HG02642 (cell line): ENCODE results near the gene SPTSSA.
"Not testable (repeated sequence)": the region's sequence is repeated elsewhere in the genome, so short reads cannot be mapped to it uniquely, and the experiment has no call there.

Experiments
- ATAC-seq: cut with Tn5 transposase; IDR thresholded peaks from one replicate; pipeline ENCODE4 v1.9.1; 2021; ENCODE audit warnings: mild to moderate bottlenecking; ENCODE audit not compliant: unreplicated experiment, poor library complexity

SPTSSA gene, protein sequence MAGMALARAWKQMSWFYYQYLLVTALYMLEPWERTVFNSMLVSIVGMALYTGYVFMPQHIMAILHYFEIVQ

DNA sequence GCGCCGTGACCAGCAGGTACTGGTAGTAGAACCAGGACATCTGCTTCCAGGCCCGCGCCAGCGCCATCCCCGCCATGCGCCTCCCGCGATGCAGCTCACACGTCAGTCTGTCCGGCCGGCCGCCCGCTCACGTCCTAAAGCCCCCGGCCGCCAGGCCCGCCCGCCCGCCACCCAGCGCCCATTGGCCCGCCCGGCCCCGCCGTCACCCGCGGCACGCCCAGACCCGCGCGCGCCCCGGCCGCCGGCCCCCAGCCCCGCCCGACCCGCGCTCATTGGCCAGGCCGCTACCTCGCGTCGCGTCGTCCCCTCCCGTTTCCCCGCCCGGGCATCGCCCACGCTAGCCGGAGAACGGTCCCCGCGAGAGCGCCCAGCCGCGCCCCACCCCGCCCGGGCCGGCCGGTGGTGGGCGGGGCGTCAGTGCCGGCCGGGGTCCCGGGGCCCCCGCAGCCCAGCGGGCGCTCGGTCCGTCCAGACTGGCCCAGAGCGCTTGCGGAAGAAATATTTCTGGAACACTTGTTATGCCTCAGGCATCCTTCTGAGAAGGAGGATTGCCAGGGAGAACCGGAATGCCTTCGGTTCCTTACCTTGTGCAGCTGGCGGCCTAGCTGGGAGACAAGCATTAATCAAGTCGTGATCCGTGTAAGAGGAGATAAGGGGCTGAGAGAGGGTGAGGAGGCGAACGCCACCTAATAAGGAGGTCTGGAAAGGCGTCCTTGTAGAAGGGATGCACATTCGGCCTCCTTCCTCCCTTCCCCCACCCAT, at the start of gene SPTSSA:
TSS of gene SPTSSA (minus strand) at position 109 of the 762 bp plus-strand sequence. CDS start at position 76, 33 bp downstream.
- peak; percentile 91 for ATAC-seq

- ATAC-seq, result no peak
These were observed 45.8 kb upstream of the SPTSSA start for GRCh38 chr14:34507884-34508283.

GRCh38 chr14:34507459-34507858, 45.4 kb upstream of the SPTSSA start:
- ATAC-seq, result no peak

GRCh38 chr14:34505124-34505491, 43.1 kb upstream of the SPTSSA start:
- not testable (repeated sequence) for ATAC-seq

- not testable (repeated sequence) for ATAC-seq
These were observed 42.0 kb upstream of the SPTSSA start for GRCh38 chr14:34504027-34504426.

- no peak for ATAC-seq
These were observed 40.6 kb upstream of the SPTSSA start for GRCh38 chr14:34502545-34503225.

GRCh38 chr14:34502001-34502400, 40.0 kb upstream of the SPTSSA start:
- ATAC-seq, result no peak

- no peak for ATAC-seq
These were observed 39.1 kb upstream of the SPTSSA start for GRCh38 chr14:34501004-34501580.

GRCh38 chr14:34498684-34499412, 36.8 kb upstream of the SPTSSA start:
- ATAC-seq, result no peak

DNA sequence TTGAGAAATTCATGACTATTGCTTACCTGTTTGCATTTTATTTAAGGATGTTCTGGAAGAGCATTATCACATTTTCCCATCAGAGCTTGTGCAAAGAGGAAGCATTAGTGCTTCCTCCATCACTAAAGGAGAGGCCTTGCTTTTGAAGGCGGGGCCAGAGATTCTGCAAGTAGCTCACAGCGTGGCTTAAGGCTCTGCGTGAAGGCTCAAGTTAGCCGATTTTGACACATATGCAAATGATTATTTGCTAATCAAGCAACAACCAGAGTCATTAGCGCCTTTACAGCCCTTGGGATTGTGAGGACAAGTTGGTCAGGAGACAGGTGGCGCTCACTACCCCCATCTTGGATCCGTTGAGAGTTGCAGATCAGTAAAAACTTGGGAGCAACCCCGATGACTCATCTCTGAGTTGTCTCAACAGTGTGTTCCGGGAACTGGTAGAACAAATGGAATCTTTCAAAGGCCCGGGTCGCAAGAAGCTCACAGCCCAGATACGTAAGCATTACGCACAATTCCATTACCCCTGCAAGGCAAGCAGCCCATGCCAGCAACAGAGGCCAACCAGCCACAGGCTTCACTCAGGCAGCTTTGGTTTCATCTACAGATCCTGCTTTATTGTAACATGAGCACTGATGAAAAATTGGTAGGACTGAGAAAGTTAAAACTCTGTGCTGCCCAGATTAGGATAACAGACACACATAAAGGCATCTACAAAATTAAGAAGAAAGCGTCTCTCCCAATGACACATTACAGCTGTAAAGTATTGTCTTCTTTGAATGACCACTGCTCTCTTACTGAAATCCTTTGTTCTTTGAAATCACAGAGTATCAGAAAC, 34.9 kb upstream of the SPTSSA start:
- ATAC-seq, result no peak

GRCh38 chr14:34496007-34496678, 34.1 kb upstream of the SPTSSA start:
- no peak for ATAC-seq

- ATAC-seq, result no peak
These were observed 27.3 kb upstream of the SPTSSA start for GRCh38 chr14:34489324-34489723.

DNA sequence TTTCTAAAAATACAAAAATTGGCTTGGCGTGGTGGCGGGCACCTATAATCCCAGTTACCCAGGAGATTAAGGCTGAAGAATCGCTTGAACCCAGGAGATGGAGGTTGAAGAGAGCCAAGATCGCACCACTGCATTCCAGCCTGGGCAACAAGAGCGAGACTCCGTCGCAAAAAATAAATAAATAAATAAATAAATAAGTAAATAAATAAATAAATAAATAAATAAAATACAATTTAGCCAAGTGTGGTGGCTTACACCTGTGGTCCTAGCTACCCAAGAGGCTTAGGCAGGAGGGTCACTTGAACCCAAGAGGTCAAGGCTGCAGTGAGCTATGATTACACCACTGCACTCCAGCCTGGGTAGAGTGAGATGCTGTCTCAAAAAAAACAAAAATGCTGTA, 26.5 kb upstream of the SPTSSA start:
- no peak for ATAC-seq

- ATAC-seq, result no peak
These were observed 22.7 kb upstream of the SPTSSA start for GRCh38 chr14:34484726-34485125.

GRCh38 chr14:34482463-34482862, 20.4 kb upstream of the SPTSSA start:
- no peak for ATAC-seq

- no peak for ATAC-seq
These were observed 17.7 kb upstream of the SPTSSA start for GRCh38 chr14:34479694-34480093.

- no peak for ATAC-seq
These were observed 16.2 kb upstream of the SPTSSA start for GRCh38 chr14:34478261-34478660.

- ATAC-seq, result not testable (repeated sequence)
These were observed 14.0 kb upstream of the SPTSSA start for GRCh38 chr14:34476036-34476435.

DNA sequence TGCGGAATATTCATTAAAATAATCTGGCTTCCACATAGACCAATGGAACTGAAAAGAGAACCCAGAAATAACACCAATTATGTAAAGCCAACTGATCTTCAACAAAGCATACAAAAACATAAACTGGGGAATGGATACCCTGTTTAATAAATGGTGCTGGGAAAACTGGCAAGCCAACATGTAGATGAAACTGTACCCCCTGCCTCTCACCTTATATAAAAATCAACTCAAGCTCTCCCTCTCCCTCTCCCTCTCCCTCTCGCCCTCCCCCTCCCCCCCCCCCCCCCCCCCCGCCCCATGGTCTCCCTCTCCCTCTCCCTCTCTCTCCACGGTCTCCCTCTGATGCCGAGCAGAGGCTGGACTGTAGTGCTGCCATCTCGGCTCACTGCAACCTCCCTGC, 13.1 kb upstream of the SPTSSA start:
- no peak for ATAC-seq
